CD14-positive monocyte (primary cell): ENCODE results near the gene GALNT18. TPM values are rescaled to one million over a fixed set of nuclear protein-coding genes. Genes with fewer than 3 reads are reported as not detected.

Experiments used
- DNase-seq, 3 donors: peaks; one replicate each; pipeline ENCODE4 v3.0.0-alpha.2; 2011 to 2022
- H2AFZ ChIP-seq: 2 replicates; pipeline ENCODE4 v1.6.0; 2012; ENCODE audit warnings: mild to moderate bottlenecking, low read depth, low read length, inconsistent platforms; ENCODE audit not compliant: insufficient read depth, poor library complexity, severe bottlenecking
- H3K27ac ChIP-seq, 2 donors: 1 replicate in 1 of 2; 2 replicates in 1 of 2; pipeline ENCODE4 v1.5.1; 2012 to 2013; ENCODE audit warnings: low read length in 2 of 2, control low read depth in 1 of 2, inconsistent platforms in 1 of 2, low read depth in 1 of 2, mild to moderate bottlenecking in 1 of 2
- H3K27me3 ChIP-seq, 2 donors: one replicate each; pipeline versions ENCODE4 v1.6.0 to v1.6.1; 2011 to 2013; ENCODE audit warnings: low read length in 2 of 2; ENCODE audit not compliant: control insufficient read depth in 2 of 2, insufficient read depth in 2 of 2
- H3K36me3 ChIP-seq, 2 donors: replicated peaks in 1 of 2; 1 replicate in 1 of 2; 2 replicates in 1 of 2; pipeline versions ENCODE4 v1.5.1 to v1.6.1; 2012 to 2013; ENCODE audit warnings: low read length in 2 of 2, control low read depth in 1 of 2, inconsistent platforms in 1 of 2, mild to moderate bottlenecking in 1 of 2; ENCODE audit not compliant: insufficient read depth in 2 of 2, control insufficient read depth in 1 of 2
- H3K4me1 ChIP-seq, 2 donors: 1 replicate in 1 of 2; 2 replicates in 1 of 2; pipeline versions ENCODE4 v1.5.1 to v1.6.1; 2012 to 2013; ENCODE audit warnings: low read length in 2 of 2, control low read depth in 1 of 2, inconsistent platforms in 1 of 2, mild to moderate bottlenecking in 1 of 2, moderate library complexity in 1 of 2; ENCODE audit not compliant: insufficient read depth in 2 of 2, control insufficient read depth in 1 of 2
- H3K4me2 ChIP-seq: replicated peaks from 2 replicates; pipeline ENCODE3; 2012; ENCODE audit warnings: low read length, moderate library complexity, mild to moderate bottlenecking; ENCODE audit not compliant: poor library complexity, severe bottlenecking; ENCODE audit errors: extremely low read depth
- H3K4me3 ChIP-seq, 3 experiments: fragments of 200-600 bp in 1 of 3; sonication (generic) in 1 of 3; replicated peaks in 1 of 3; 1 replicate in 2 of 3; 2 replicates in 1 of 3; pipeline ENCODE4 v1.5.1; 2011 to 2013; ENCODE audit warnings: low read length in 3 of 3, mild to moderate bottlenecking in 3 of 3, control low read depth in 2 of 3, low read depth in 2 of 3, inconsistent platforms in 1 of 3, moderate library complexity in 1 of 3
- H3K79me2 ChIP-seq: 2 replicates; pipeline ENCODE4 v1.6.0; 2012; ENCODE audit warnings: mild to moderate bottlenecking, control low read depth, inconsistent platforms, low read length, moderate library complexity; ENCODE audit not compliant: insufficient read depth
- H3K9ac ChIP-seq: 2 replicates; pipeline ENCODE4 v1.6.0; 2017; ENCODE audit warnings: low read length, mild to moderate bottlenecking; ENCODE audit not compliant: insufficient read depth, poor library complexity, severe bottlenecking
- H3K9me3 ChIP-seq, 2 donors: replicated peaks in 1 of 2; 1 replicate in 1 of 2; 2 replicates in 1 of 2; pipeline versions ENCODE4 v1.5.1 to v1.6.1; 2012 to 2013; ENCODE audit warnings: low read length in 2 of 2, control low read depth in 1 of 2; ENCODE audit not compliant: control insufficient read depth in 1 of 2, insufficient read depth in 1 of 2
- H4K20me1 ChIP-seq: 2 replicates; pipeline ENCODE4 v1.6.0; 2012; ENCODE audit warnings: mild to moderate bottlenecking, low read length, control low read depth, moderate library complexity; ENCODE audit not compliant: insufficient read depth
- H3K27ac Mint-ChIP-seq, 7 donors: one replicate each; pipeline ENCODE4 v1.8.0; 2020; ENCODE audit warnings: mild to moderate bottlenecking in 7 of 7, mixed read lengths in 7 of 7, moderate library complexity in 6 of 7, inconsistent platforms in 2 of 7
- H3K27me3 Mint-ChIP-seq, 3 donors: one replicate each; pipeline ENCODE4 v1.8.0; 2021 to 2022; ENCODE audit warnings: low read depth in 3 of 3, mild to moderate bottlenecking in 3 of 3, mixed read lengths in 3 of 3, moderate library complexity in 3 of 3, inconsistent platforms in 1 of 3
- H3K36me3 Mint-ChIP-seq, 2 donors: one replicate each; pipeline ENCODE4 v1.8.0; 2020; ENCODE audit warnings: mixed read lengths in 2 of 2, inconsistent platforms in 1 of 2, mild to moderate bottlenecking in 1 of 2
- H3K4me1 Mint-ChIP-seq: one replicate; pipeline ENCODE4 v1.8.0; 2020; ENCODE audit warnings: mild to moderate bottlenecking, mixed read lengths
- H3K4me3 Mint-ChIP-seq, 2 donors: one replicate each; pipeline ENCODE4 v1.8.0; 2020; ENCODE audit warnings: mild to moderate bottlenecking in 2 of 2, mixed read lengths in 2 of 2, moderate library complexity in 1 of 2
- H3K9me3 Mint-ChIP-seq, 7 donors: one replicate each; pipeline ENCODE4 v1.8.0; 2020 to 2022; ENCODE audit warnings: mixed read lengths in 7 of 7, mild to moderate bottlenecking in 6 of 7, moderate library complexity in 6 of 7, inconsistent platforms in 2 of 7
- WGBS: methylation state at CpG from one replicate; pipeline ENCODE4 v1.1.5; 2013; ENCODE audit warnings: missing lambda C conversion rate; ENCODE audit not compliant: insufficient coverage; 5-methylcytosine and 5-hydroxymethylcytosine counted together
- intact Hi-C, 2 donors: fragments of 100-400 bp; cut with micrococcal nuclease; formaldehyde crosslinking; loops; one replicate each; pipeline versions ENCODE4 v1.15.0 to v1.15.1; 2023
- polyA plus RNA-seq, 3 donors: library from polyadenylated mRNA; depleted of rRNA in 1 of 3; unstranded in 2 of 3; stranded (reverse) in 1 of 3; fragments of 300-500 nt in 2 of 3; fragments of >200 nt in 1 of 3; fragmentation: Illumina TruSeq in 2 of 3; gene quantifications; 1 replicate in 2 of 3; 2 replicates in 1 of 3; pipeline ENCODE4 v1.2.3, GENCODE V29; 2012 to 2021
- TF ChIP-seq, protein P1 (sequence below): fragments of 200-600 bp; IDR thresholded peaks from one replicate; pipeline ENCODE4 v1.8.0; 2022; ENCODE audit warnings: antibody characterized with exemption, mild to moderate bottlenecking

The GALNT18 gene
- polyA plus RNA-seq, 3 donors: not detected

DNA sequence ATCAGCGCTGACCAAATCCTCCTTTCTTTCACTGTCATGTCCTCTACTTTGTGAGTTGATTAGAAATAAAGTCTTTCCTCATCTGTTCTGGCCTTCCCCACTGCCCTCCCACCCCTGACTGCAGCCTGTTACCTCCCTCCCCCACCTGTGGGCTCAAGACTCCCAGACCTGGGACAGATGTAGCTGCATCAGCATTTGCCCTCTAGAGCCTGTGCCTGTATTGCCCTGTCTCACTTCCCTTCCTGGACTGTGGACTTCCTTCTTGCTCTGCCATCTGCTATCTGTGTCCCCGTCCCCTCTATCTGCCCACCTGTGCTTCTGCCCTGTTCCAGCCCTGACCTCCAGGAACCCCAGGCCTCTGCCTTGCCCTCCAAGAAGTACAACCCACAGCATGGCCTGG lies 122.5 kb downstream of the GALNT18 start:
- intact Hi-C loops: no loop called here
- H3K36me3 ChIP-seq: no peaks in the 10 kb centered on the region
- Mint-ChIP-seq H3K27ac (no peak overlapping the region), H3K27me3 (peaks cover 3 to 10% (median 7%) of the 10 kb centered on the region in 3 donors), H3K4me1 (no peaks in the 10 kb centered on the region), H3K9me3 (no peaks in the 10 kb centered on the region), H3K36me3 (no peaks in the 10 kb centered on the region), H3K4me3 (no peak overlapping the region)
- H3K4me1 ChIP-seq: no peaks in the 10 kb centered on the region
- H3K4me3 ChIP-seq: no peak overlapping the region
- H3K4me2 ChIP-seq: no peak overlapping the region
- H3K9ac ChIP-seq: no peak overlapping the region
- no peaks in the 10 kb centered on the region for H3K79me2 ChIP-seq
- no peak overlapping the region for H2AFZ ChIP-seq
- WGBS: 0% methylated on average over 1 of the region's 2 CpGs
- DNase-seq: no peak
- H3K27me3 ChIP-seq: no peaks in the 10 kb centered on the region
- TF ChIP-seq, protein P1, sequence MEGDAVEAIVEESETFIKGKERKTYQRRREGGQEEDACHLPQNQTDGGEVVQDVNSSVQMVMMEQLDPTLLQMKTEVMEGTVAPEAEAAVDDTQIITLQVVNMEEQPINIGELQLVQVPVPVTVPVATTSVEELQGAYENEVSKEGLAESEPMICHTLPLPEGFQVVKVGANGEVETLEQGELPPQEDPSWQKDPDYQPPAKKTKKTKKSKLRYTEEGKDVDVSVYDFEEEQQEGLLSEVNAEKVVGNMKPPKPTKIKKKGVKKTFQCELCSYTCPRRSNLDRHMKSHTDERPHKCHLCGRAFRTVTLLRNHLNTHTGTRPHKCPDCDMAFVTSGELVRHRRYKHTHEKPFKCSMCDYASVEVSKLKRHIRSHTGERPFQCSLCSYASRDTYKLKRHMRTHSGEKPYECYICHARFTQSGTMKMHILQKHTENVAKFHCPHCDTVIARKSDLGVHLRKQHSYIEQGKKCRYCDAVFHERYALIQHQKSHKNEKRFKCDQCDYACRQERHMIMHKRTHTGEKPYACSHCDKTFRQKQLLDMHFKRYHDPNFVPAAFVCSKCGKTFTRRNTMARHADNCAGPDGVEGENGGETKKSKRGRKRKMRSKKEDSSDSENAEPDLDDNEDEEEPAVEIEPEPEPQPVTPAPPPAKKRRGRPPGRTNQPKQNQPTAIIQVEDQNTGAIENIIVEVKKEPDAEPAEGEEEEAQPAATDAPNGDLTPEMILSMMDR: no peak
- H3K9me3 ChIP-seq: no peaks in the 10 kb centered on the region
- no peak overlapping the region for H3K27ac ChIP-seq
- no peaks in the 10 kb centered on the region for H4K20me1 ChIP-seq

DNA sequence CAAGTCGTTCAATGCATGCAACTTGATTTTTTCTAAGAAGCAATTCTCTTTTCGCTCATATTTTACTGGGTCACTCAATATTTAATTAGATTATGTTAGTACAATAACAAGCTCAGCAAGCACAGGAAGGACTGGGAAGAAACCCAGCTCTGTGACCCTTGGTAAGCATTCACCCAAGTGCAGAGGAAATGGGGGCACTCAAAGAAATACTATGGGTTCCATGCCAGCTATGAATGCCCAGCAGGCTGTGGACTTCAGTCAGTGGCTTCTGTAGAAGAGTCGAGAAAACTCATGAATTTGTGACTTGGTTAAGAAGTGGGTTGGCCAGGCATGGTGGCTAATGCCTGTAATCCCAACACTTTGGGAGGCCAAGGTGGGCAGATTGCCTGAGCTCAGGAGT lies 123.6 kb downstream of the GALNT18 start:
- 100% methylated on average over 1 of the region's 3 CpGs for WGBS
- TF ChIP-seq, protein P1: no peak
- no peaks in the 10 kb centered on the region for H3K9me3 Mint-ChIP-seq

More for the DNA sequence above, 123.6 kb downstream of the GALNT18 start:
- Histone ChIP-seq H4K20me1 (no peaks in the 10 kb centered on the region), H3K4me3 (no peak overlapping the region), H3K36me3 (no peaks in the 10 kb centered on the region), H3K27ac (no peak overlapping the region), H2AFZ (no peak overlapping the region), H3K9ac (no peak overlapping the region), H3K9me3 (no peaks in the 10 kb centered on the region), H3K27me3 (no peaks in the 10 kb centered on the region), H3K79me2 (no peaks in the 10 kb centered on the region), H3K4me1 (no peaks in the 10 kb centered on the region), H3K4me2 (no peak overlapping the region)
- Mint-ChIP-seq H3K36me3 (no peaks in the 10 kb centered on the region), H3K27ac (no peak overlapping the region), H3K27me3 (peaks cover 6 to 7% (median 7%) of the 10 kb centered on the region in 3 donors), H3K4me3 (no peak overlapping the region), H3K4me1 (no peaks in the 10 kb centered on the region)
- intact Hi-C loops: no loop called here
- DNase-seq: no peak
